WI38 (cell line): Measurements from ENCODE around the gene DCAF15.

Experiments used
- H3K4me3 ChIP-seq: 2 replicates; pipeline ENCODE4 v1.5.1; 2011; ENCODE audit warnings: low read depth, mild to moderate bottlenecking, control low read depth, low read length
- CTCF ChIP-seq: IDR thresholded peaks from 2 replicates; pipeline ENCODE4 v1.5.1; 2012; ENCODE audit warnings: low read depth, mild to moderate bottlenecking, control low read depth, low read length

DCAF15 gene

DNA sequence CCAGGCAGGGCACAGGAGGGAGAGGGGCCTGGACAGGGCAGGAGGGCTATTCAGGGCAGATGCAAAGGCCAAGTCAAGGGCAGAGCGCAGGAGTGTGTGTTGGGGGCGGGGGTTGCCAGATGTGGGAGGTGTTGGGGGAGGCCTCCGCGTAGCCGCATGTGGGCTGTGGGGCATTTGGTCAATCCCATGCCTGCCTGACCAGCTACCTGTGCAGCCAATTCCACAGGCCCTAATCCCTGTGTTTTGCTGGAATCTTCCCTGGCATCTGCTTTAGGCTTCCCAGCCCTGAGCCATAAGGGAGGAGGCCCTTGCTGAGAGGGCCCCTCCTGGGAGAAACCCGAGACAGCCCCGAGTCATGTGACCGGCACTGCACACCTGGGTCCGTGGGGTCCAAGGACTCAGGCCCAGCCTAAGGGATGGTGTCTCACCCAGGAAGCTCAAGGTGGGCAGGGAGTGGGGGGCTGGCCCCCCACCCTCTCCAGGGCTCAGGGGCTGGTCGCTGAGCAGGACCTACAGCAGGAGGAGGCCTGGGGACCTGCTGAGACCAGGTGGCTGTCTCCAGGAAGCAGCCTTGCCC lies 33.5 kb downstream of the DCAF15 start:
- no peak for TF ChIP-seq CTCF
- H3K4me3 ChIP-seq = no peak overlapping the region

- no peak overlapping the region for H3K4me3 ChIP-seq
- TF ChIP-seq CTCF = no peak
Measured at GRCh38 chr19:13986348-13986904, 34.1 kb downstream of the DCAF15 start.

DNA sequence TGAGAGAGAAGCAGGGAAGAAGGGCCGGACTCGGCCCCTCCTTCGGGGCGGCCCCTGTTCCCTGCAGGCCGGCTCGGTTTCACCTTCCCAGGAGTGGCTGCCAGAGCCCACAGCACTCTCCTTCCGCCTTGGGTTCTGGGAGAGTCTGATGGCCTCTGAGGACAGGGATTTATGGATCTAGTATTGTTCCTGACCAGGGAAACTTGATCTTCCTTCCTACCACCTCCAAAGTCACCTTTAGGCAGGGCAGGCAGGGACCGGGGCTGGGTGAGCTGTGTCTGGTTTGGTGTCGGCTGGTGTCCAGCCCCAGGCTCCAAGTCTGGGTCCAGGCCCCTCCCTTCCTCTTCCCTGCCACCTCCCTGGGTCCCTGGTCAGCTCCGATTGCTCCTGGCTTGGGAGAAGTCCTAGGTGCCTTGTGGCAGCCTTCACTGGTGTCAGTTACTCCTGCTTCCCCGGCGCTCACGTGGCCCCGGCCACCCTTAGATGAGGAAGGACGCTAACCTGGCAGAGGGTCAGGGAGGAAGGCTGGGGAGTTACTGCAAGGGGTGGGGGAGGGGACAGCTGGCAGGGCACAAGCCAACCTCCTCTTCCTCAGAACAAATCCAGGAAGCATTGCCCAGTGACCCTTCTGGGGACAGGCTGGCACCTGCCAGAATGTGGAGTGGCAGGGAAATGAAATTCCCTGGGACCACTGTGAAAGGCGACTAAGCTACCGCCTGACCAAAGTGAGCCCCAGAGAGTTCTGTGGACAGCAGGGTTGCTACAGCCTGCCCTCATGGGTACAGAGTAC lies 35.0 kb downstream of the DCAF15 start:
- no peak overlapping the region for H3K4me3 ChIP-seq
- TF ChIP-seq CTCF = no peak

DNA sequence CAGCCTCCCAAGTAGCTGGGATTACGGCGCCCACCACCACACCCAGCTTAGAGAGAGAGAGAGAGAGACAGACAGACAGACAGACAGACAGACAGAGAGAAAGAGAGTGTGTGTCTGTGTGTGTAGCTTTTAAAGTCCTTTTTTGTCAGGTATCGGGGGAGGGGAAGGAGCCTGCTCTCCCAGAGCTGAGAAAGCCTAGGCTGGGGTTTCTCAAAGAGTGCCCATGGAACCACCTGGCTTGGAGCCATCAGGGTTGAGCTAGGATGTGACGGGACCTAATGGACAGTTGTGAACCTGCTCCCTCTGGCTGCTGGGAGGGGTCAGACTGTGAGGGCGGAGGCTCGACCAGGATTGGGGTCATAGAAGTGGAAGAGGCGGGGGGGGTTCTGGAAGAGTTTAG lies 37.2 kb downstream of the DCAF15 start:
- no peak overlapping the region for H3K4me3 ChIP-seq
- TF ChIP-seq CTCF = no peak

- no peak overlapping the region for H3K4me3 ChIP-seq
- no peak for TF ChIP-seq CTCF
Measured at GRCh38 chr19:13990085-13990484, 37.8 kb downstream of the DCAF15 start.

DNA sequence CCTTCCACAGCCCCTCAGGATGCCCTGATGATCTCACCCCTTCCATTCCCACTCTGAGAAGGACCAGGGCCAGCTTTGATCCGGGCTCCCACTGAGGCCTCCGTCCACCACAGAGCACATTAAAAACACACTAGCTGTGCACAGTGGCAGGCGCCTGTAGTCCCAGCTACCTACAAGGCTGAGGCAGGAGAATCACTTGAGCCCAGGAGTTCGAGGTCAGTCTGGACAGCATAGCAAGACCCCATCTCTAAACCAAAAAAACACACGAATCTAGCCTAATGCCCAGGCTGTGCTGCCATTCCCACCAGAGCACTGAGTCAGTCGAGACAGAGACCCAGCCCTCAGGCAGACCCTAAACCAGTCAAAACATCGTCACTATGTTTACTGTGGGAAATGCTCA lies 39.7 kb downstream of the DCAF15 start:
- no peak for TF ChIP-seq CTCF
- no peak overlapping the region for H3K4me3 ChIP-seq
